Measurements from ENCODE around the gene PEX12. TPM values are rescaled to one million over a fixed set of nuclear protein-coding genes. Genes with fewer than 3 reads are reported as not detected.

Gene PEX12
- polyA plus RNA-seq, 1 donor (not counting 4 experiments of a cell fraction or from before 2014, with no cell fraction given), result 6.4 TPM

- no peak overlapping the region for H3K27ac ChIP-seq (ENCODE audit: control insufficient read depth, insufficient read depth, low read length)
- TF ChIP-seq CTCF (optimal IDR thresholded peaks at IDR 0.05 in 1 of 3, IDR thresholded peaks at IDR 0.05 in 1 of 3, conservative IDR thresholded peaks at IDR 0.05 in 1 of 3; ENCODE audit: extremely low read depth in 1 of 3, insufficient read depth in 2 of 3, low read length in 3 of 3) (no peak), EZH2 (IDR thresholded peaks at IDR 0.05; ENCODE audit: low read length) (no peak)
- no peak overlapping the region for H3K4me3 ChIP-seq (ENCODE audit: control insufficient read depth in 2 of 3, extremely low read depth in 1 of 3, insufficient read depth in 2 of 3, low read depth in 1 of 3, low read length in 3 of 3)
- DNase-seq (ENCODE audit: low read depth, low spot score) (no peak), FAIRE-seq (no peak)
- no peak overlapping the region for H3K9ac ChIP-seq (ENCODE audit: control insufficient read depth, extremely low read depth, insufficient read depth, low read length)
- no peaks in the 10 kb centered on the region for H3K9me3 ChIP-seq (ENCODE audit: control insufficient read depth, low read depth, low read length)
- H3K4me1 ChIP-seq (ENCODE audit: control insufficient read depth, extremely low read depth, insufficient read depth, low read length), result no peaks in the 10 kb centered on the region
- no peak overlapping the region for H3K4me2 ChIP-seq (ENCODE audit: control insufficient read depth, extremely low read depth, insufficient read depth, low read depth, low read length)
- no peak overlapping the region for H2AFZ ChIP-seq (ENCODE audit: control insufficient read depth, low read length)
- no peaks in the 10 kb centered on the region for H3K27me3 ChIP-seq (ENCODE audit: control insufficient read depth, extremely low read depth, insufficient read depth, low read length)
- H3K79me2 ChIP-seq (ENCODE audit: control insufficient read depth, insufficient read depth, low read length), result peaks cover 20% of the 10 kb centered on the region
- H3K9me1 ChIP-seq (ENCODE audit: control insufficient read depth, extremely low read depth, insufficient read depth, low read length), result no peaks in the 10 kb centered on the region
- peaks cover 10 to 16% of the 10 kb centered on the region in 2 experiments for H3K36me3 ChIP-seq (ENCODE audit: control insufficient read depth in 2 of 2, extremely low read depth in 1 of 2, insufficient read depth in 2 of 2, low read length in 2 of 2)
- dilution Hi-C loops (cut with MboI; ENCODE audit: extremely low pct_ligation_motif_present, low sequenced_read_pairs), result no loop called here
- H4K20me1 ChIP-seq (ENCODE audit: control insufficient read depth, extremely low read depth, insufficient read depth, low read length), result peaks cover 3% of the 10 kb centered on the region
These were observed 39.1 kb upstream of the PEX12 start for GRCh38 chr17:35617505-35617904.

- Histone ChIP-seq H3K9me1 (ENCODE audit: control insufficient read depth, extremely low read depth, insufficient read depth, low read length) (no peaks in the 10 kb centered on the region), H2AFZ (ENCODE audit: control insufficient read depth, low read length) (no peak overlapping the region), H3K4me2 (ENCODE audit: control insufficient read depth, extremely low read depth, insufficient read depth, low read depth, low read length) (no peak overlapping the region), H3K36me3 (ENCODE audit: control insufficient read depth in 2 of 2, extremely low read depth in 1 of 2, insufficient read depth in 2 of 2, low read length in 2 of 2) (peaks cover 10 to 19% of the 10 kb centered on the region in 2 experiments), H3K79me2 (ENCODE audit: control insufficient read depth, insufficient read depth, low read length) (peaks cover 20% of the 10 kb centered on the region), H3K27me3 (ENCODE audit: control insufficient read depth, extremely low read depth, insufficient read depth, low read length) (no peaks in the 10 kb centered on the region), H3K9ac (ENCODE audit: control insufficient read depth, extremely low read depth, insufficient read depth, low read length) (no peak overlapping the region), H3K4me3 (ENCODE audit: control insufficient read depth in 2 of 3, extremely low read depth in 1 of 3, insufficient read depth in 2 of 3, low read depth in 1 of 3, low read length in 3 of 3) (no peak overlapping the region), H3K4me1 (ENCODE audit: control insufficient read depth, extremely low read depth, insufficient read depth, low read length) (no peaks in the 10 kb centered on the region), H3K9me3 (ENCODE audit: control insufficient read depth, low read depth, low read length) (no peaks in the 10 kb centered on the region), H4K20me1 (ENCODE audit: control insufficient read depth, extremely low read depth, insufficient read depth, low read length) (peaks cover 3% of the 10 kb centered on the region), H3K27ac (ENCODE audit: control insufficient read depth, insufficient read depth, low read length) (no peak overlapping the region)
- TF ChIP-seq CTCF (optimal IDR thresholded peaks at IDR 0.05 in 1 of 3, IDR thresholded peaks at IDR 0.05 in 1 of 3, conservative IDR thresholded peaks at IDR 0.05 in 1 of 3; ENCODE audit: extremely low read depth in 1 of 3, insufficient read depth in 2 of 3, low read length in 3 of 3) (no peak), EZH2 (IDR thresholded peaks at IDR 0.05; ENCODE audit: low read length) (no peak)
- FAIRE-seq (no peak), DNase-seq (ENCODE audit: low read depth, low spot score) (no peak)
- dilution Hi-C loops (cut with MboI; ENCODE audit: extremely low pct_ligation_motif_present, low sequenced_read_pairs), result no loop called here
These were observed 38.2 kb upstream of the PEX12 start for GRCh38 chr17:35616536-35616935.
